Caco-2 (cell line): ENCODE results near the gene TMEM171. TPM values are rescaled to one million over a fixed set of nuclear protein-coding genes. Genes with fewer than 3 reads are reported as not detected.

Experiments
- BruUV-seq: library from RNA; stranded (reverse); fragments of 400-500 nt; replicated peaks from 2 replicates; lab custom pipeline; 2021; lab: Mats Ljungman, UMichigan
- CTCF ChIA-PET: fragments of 300-600 bp; sonication (Branson Sonifier 250); formaldehyde crosslinking; loops from one replicate; lab custom pipeline; 2022; ENCODE audit warnings: antibody characterized with exemption; lab: Charles Lee
- POLR2A ChIA-PET: fragments of 300-600 bp; sonication (Branson Sonifier 250); formaldehyde crosslinking; loops from one replicate; lab custom pipeline; 2022; ENCODE audit warnings: antibody characterized with exemption; lab: Charles Lee
- DNase-seq, 2 experiments: peaks; one replicate each; pipeline versions ENCODE4 v3.0.0 to v3.0.0-alpha.2; 2020 to 2022
- H3K27me3 ChIP-seq: replicated peaks from 2 replicates; pipeline ENCODE4 v1.6.0; 2011; ENCODE audit warnings: low read length; ENCODE audit not compliant: control insufficient read depth, insufficient read depth
- H3K36me3 ChIP-seq: 2 replicates; pipeline ENCODE4 v1.5.1; 2011; ENCODE audit warnings: low read length; ENCODE audit not compliant: control insufficient read depth, insufficient read depth
- H3K4me1 ChIP-seq: fragments of 250-450 bp; sonication (Bioruptor Pico); 2 replicates; pipeline ENCODE4 v1.5.1; 2020; ENCODE audit warnings: mild to moderate bottlenecking
- H3K4me3 ChIP-seq: 2 replicates; pipeline ENCODE4 v1.5.1; 2011; ENCODE audit warnings: low read depth, mild to moderate bottlenecking, control low read depth, low read length
- H3K9me3 ChIP-seq: fragments of 250-450 bp; sonication (Bioruptor Pico); 2 replicates; pipeline ENCODE4 v1.5.1; 2020; ENCODE audit warnings: mild to moderate bottlenecking, moderate library complexity
- H3K27ac Mint-ChIP-seq: one replicate; pipeline ENCODE4 v1.8.0; 2022; ENCODE audit warnings: mixed read lengths; ENCODE audit not compliant: unreplicated experiment
- H3K27me3 Mint-ChIP-seq: one replicate; pipeline ENCODE4 v1.8.0; 2022; ENCODE audit warnings: mixed read lengths; ENCODE audit not compliant: insufficient read depth, unreplicated experiment
- H3K36me3 Mint-ChIP-seq: one replicate; pipeline ENCODE4 v1.8.0; 2022; ENCODE audit warnings: mild to moderate bottlenecking, mixed read lengths; ENCODE audit not compliant: insufficient read depth, unreplicated experiment
- H3K4me1 Mint-ChIP-seq: one replicate; pipeline ENCODE4 v1.8.0; 2022; ENCODE audit warnings: low read depth, mixed read lengths; ENCODE audit not compliant: unreplicated experiment
- H3K4me3 Mint-ChIP-seq: one replicate; pipeline ENCODE4 v1.8.0; 2022; ENCODE audit warnings: mild to moderate bottlenecking, moderate library complexity, mixed read lengths; ENCODE audit not compliant: unreplicated experiment
- H3K9me3 Mint-ChIP-seq: one replicate; pipeline ENCODE4 v1.8.0; 2022; ENCODE audit warnings: mixed read lengths; ENCODE audit not compliant: unreplicated experiment
- intact Hi-C: fragments of 100-400 bp; cut with micrococcal nuclease; formaldehyde crosslinking; loops from one replicate; pipeline ENCODE4 v1.10.0; 2022; ENCODE audit not compliant: unreplicated experiment
- total RNA-seq: library from RNA; stranded (reverse); gene quantifications from 2 replicates; pipeline ENCODE4 v1.2.3, GENCODE V29; 2022
- TF ChIP-seq, protein P1 (sequence below), 2 experiments: fragments of 200-600 bp in 1 of 2; IDR thresholded peaks; 1 replicate in 1 of 2; 2 replicates in 1 of 2; pipeline versions ENCODE4 v1.5.1 to v1.8.0; 2011 to 2022; ENCODE audit warnings: antibody characterized with exemption in 1 of 2, control low read depth in 1 of 2, inconsistent platforms in 1 of 2, low read depth in 1 of 2, low read length in 1 of 2, mild to moderate bottlenecking in 1 of 2, moderate library complexity in 1 of 2; ENCODE audit not compliant: insufficient read depth in 1 of 2, severe bottlenecking in 1 of 2, unreplicated experiment in 1 of 2

TMEM171 gene
- total RNA-seq, 1 experiment from 2014 or later: 1.2 TPM

GRCh38 chr5:73117088-73117740 lies 3.2 kb upstream of the TMEM171 start:
- Mint-ChIP-seq H3K27me3 (peaks cover 3% of the 10 kb centered on the region), H3K4me3 (no peak overlapping the region), H3K9me3 (no peaks in the 10 kb centered on the region), H3K27ac (no peak overlapping the region), H3K4me1 (peaks cover 6% of the 10 kb centered on the region), H3K36me3 (no peaks in the 10 kb centered on the region)
- no peak overlapping the region for H3K4me3 ChIP-seq
- no peaks in the 10 kb centered on the region for H3K9me3 ChIP-seq
- CTCF ChIA-PET: no interaction called here
- peaks cover 30% of the 10 kb centered on the region for H3K4me1 ChIP-seq
- BruUV-seq: no TSS peak
- H3K36me3 ChIP-seq: no peaks in the 10 kb centered on the region
- no peak for DNase-seq
- H3K27me3 ChIP-seq: no peaks in the 10 kb centered on the region
- POLR2A ChIA-PET: no interaction called here
- TF ChIP-seq, protein P1, sequence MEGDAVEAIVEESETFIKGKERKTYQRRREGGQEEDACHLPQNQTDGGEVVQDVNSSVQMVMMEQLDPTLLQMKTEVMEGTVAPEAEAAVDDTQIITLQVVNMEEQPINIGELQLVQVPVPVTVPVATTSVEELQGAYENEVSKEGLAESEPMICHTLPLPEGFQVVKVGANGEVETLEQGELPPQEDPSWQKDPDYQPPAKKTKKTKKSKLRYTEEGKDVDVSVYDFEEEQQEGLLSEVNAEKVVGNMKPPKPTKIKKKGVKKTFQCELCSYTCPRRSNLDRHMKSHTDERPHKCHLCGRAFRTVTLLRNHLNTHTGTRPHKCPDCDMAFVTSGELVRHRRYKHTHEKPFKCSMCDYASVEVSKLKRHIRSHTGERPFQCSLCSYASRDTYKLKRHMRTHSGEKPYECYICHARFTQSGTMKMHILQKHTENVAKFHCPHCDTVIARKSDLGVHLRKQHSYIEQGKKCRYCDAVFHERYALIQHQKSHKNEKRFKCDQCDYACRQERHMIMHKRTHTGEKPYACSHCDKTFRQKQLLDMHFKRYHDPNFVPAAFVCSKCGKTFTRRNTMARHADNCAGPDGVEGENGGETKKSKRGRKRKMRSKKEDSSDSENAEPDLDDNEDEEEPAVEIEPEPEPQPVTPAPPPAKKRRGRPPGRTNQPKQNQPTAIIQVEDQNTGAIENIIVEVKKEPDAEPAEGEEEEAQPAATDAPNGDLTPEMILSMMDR (IDR thresholded peaks at IDR 0.05; ENCODE audit: insufficient read depth in 1 of 2, low read depth in 1 of 2, low read length in 1 of 2, severe bottlenecking in 1 of 2, unreplicated experiment in 1 of 2): no peak
- intact Hi-C loops: no loop called here

DNA sequence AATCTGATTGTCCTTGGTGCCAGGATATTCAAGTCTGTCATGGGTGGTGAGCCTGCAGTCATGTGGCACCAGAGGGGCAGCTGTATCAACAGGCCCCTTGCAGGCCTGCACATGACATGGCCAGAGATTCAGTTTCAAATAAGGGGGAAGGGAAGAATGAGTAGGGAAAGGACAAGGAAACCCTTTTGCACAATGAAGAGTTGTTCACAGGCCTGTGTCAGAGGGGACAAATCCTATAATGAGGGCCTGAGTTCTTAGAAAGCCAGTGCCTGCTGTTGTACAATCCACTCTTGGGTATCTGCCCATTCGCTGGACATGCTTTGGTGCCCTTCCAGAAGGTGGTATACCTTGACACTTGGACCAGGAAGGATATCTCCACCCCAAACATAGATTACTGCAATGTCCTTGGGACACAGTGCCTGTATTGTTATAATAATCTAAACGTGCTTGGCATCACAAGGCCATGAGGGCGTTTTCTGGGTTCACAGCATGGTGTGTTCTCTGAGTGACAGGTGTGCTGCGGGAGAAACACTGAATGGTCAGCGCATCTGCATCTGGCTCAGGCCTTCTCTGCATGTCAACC lies 1.9 kb upstream of the TMEM171 start:
- no peak overlapping the region for H3K4me3 ChIP-seq
- CTCF ChIA-PET: no interaction called here
- Mint-ChIP-seq H3K36me3 (no peaks in the 10 kb centered on the region), H3K27ac (no peak overlapping the region), H3K4me3 (no peak overlapping the region), H3K9me3 (no peaks in the 10 kb centered on the region), H3K27me3 (peaks cover 3% of the 10 kb centered on the region), H3K4me1 (peaks cover 6% of the 10 kb centered on the region)
- intact Hi-C loops: no loop called here
- H3K36me3 ChIP-seq: no peaks in the 10 kb centered on the region
- no peaks in the 10 kb centered on the region for H3K27me3 ChIP-seq
- DNase-seq: no peak
- BruUV-seq: no TSS peak
- H3K4me1 ChIP-seq: peaks cover 30% of the 10 kb centered on the region
- TF ChIP-seq, protein P1 (IDR thresholded peaks at IDR 0.05; ENCODE audit: insufficient read depth in 1 of 2, low read depth in 1 of 2, low read length in 1 of 2, severe bottlenecking in 1 of 2, unreplicated experiment in 1 of 2): no peak
- H3K9me3 ChIP-seq: no peaks in the 10 kb centered on the region
- POLR2A ChIA-PET: no interaction called here

GRCh38 chr5:73119451-73120157 lies 771 bp upstream of the TMEM171 start:
- no peak overlapping the region for H3K27ac Mint-ChIP-seq
- CTCF ChIA-PET: interaction anchor here (1.3 to 1.5 kb wide), 2 partner anchors 82 to 97 kb away, joined by 3 to 4 read pairs; no protein-coding TSS in a partner anchor
- no peak for DNase-seq
- H3K4me3 Mint-ChIP-seq: peak overlapping the region; percentile 48
- POLR2A ChIA-PET: no interaction called here
- BruUV-seq: no TSS peak
- no peaks in the 10 kb centered on the region for H3K36me3 Mint-ChIP-seq
- Histone ChIP-seq H3K9me3 (no peaks in the 10 kb centered on the region), H3K4me1 (peaks cover 30% of the 10 kb centered on the region), H3K27me3 (no peaks in the 10 kb centered on the region), H3K36me3 (no peaks in the 10 kb centered on the region), H3K4me3 (no peak overlapping the region)
- intact Hi-C loops: no loop called here
- peaks cover 6% of the 10 kb centered on the region for H3K4me1 Mint-ChIP-seq
- H3K9me3 Mint-ChIP-seq: no peaks in the 10 kb centered on the region
- peaks cover 3% of the 10 kb centered on the region for H3K27me3 Mint-ChIP-seq
- TF ChIP-seq, protein P1 (IDR thresholded peaks at IDR 0.05; ENCODE audit: insufficient read depth in 1 of 2, low read depth in 1 of 2, low read length in 1 of 2, severe bottlenecking in 1 of 2, unreplicated experiment in 1 of 2): no peak
